Neuronal stem cell (in vitro differentiated cells): ENCODE measurements around the gene MEG3.

ENCODE experiments used
- DNase-seq: peaks from one replicate; pipeline ENCODE4 v3.0.0-alpha.2; 2013; ENCODE audit warnings: low spot score
- H2AFZ ChIP-seq: one replicate; pipeline ENCODE4 v1.6.1; 2013; ENCODE audit warnings: mild to moderate bottlenecking, low read length, inconsistent platforms
- H2AK5ac ChIP-seq: 2 replicates; pipeline ENCODE4 v1.6.1; 2013; ENCODE audit warnings: low read depth, mild to moderate bottlenecking, inconsistent platforms, low read length, moderate library complexity, mixed read lengths
- H2BK120ac ChIP-seq: 2 replicates; pipeline ENCODE4 v1.6.1; 2013; ENCODE audit warnings: low read depth, mild to moderate bottlenecking, inconsistent platforms, low read length, moderate library complexity, mixed read lengths
- H2BK12ac ChIP-seq: one replicate; pipeline ENCODE4 v1.6.1; 2013; ENCODE audit warnings: low read length, inconsistent platforms
- H2BK15ac ChIP-seq: 2 replicates; pipeline ENCODE4 v1.6.1; 2013; ENCODE audit warnings: mild to moderate bottlenecking, low read length, inconsistent platforms, mixed read lengths
- H2BK5ac ChIP-seq: one replicate; pipeline ENCODE4 v1.6.1; 2013; ENCODE audit warnings: inconsistent platforms, mild to moderate bottlenecking, low read length, moderate library complexity
- H3K14ac ChIP-seq: one replicate; pipeline ENCODE4 v1.6.1; 2013; ENCODE audit warnings: low read length, inconsistent platforms
- H3K18ac ChIP-seq: 2 replicates; pipeline ENCODE4 v1.6.1; 2013; ENCODE audit warnings: low read length, inconsistent platforms
- H3K23ac ChIP-seq: 2 replicates; pipeline ENCODE4 v1.6.1; 2013; ENCODE audit warnings: low read depth, mild to moderate bottlenecking, mixed read lengths, low read length, inconsistent platforms; ENCODE audit not compliant: poor library complexity
- H3K27ac ChIP-seq: replicated peaks from 3 replicates; pipeline ENCODE4 v1.5.1; 2013; ENCODE audit warnings: low read length, inconsistent platforms
- H3K27me3 ChIP-seq, 3 experiments: 2 replicates each; pipeline ENCODE4 v1.6.1; 2013; ENCODE audit warnings: low read length in 3 of 3, mild to moderate bottlenecking in 2 of 3, inconsistent platforms in 1 of 3, low read depth in 1 of 3, mixed read lengths in 1 of 3, moderate library complexity in 1 of 3; ENCODE audit not compliant: control insufficient read depth in 3 of 3, insufficient read depth in 3 of 3
- H3K36me3 ChIP-seq, 2 donors: replicated peaks in 1 of 2; 2 replicates each; pipeline ENCODE4 v1.6.1; 2013; ENCODE audit warnings: low read length in 2 of 2; ENCODE audit not compliant: control insufficient read depth in 2 of 2, insufficient read depth in 2 of 2
- H3K4ac ChIP-seq: 2 replicates; pipeline ENCODE4 v1.6.1; 2013; ENCODE audit warnings: inconsistent platforms, mild to moderate bottlenecking, low read length, moderate library complexity
- H3K4me1 ChIP-seq, 2 donors: 1 replicate in 1 of 2; 2 replicates in 1 of 2; pipeline ENCODE4 v1.6.1; 2013; ENCODE audit warnings: low read length in 2 of 2, low read depth in 1 of 2; ENCODE audit not compliant: control insufficient read depth in 2 of 2, insufficient read depth in 1 of 2
- H3K4me2 ChIP-seq: one replicate; pipeline ENCODE4 v1.6.1; 2013; ENCODE audit warnings: mild to moderate bottlenecking, low read length, inconsistent platforms; ENCODE audit not compliant: insufficient read depth, poor library complexity, severe bottlenecking
- H3K4me3 ChIP-seq, 2 donors: 2 replicates each; pipeline ENCODE4 v1.5.1; 2013; ENCODE audit warnings: low read length in 2 of 2, mild to moderate bottlenecking in 2 of 2, inconsistent platforms in 1 of 2, moderate library complexity in 1 of 2
- H3K79me1 ChIP-seq: one replicate; pipeline ENCODE4 v1.6.1; 2013; ENCODE audit warnings: low read depth, mild to moderate bottlenecking, inconsistent platforms, low read length, moderate library complexity
- H3K9ac ChIP-seq: one replicate; pipeline ENCODE4 v1.6.1; 2013; ENCODE audit warnings: mild to moderate bottlenecking, low read depth, low read length, inconsistent platforms; ENCODE audit not compliant: poor library complexity
- H3K9me3 ChIP-seq, 2 donors: replicated peaks in 1 of 2; 2 replicates each; pipeline versions ENCODE3 to v1.6.1; 2013; ENCODE audit warnings: low read length in 2 of 2, mild to moderate bottlenecking in 2 of 2, inconsistent platforms in 1 of 2, low read depth in 1 of 2, mixed read lengths in 1 of 2, moderate library complexity in 1 of 2; ENCODE audit not compliant: control insufficient read depth in 2 of 2, insufficient read depth in 1 of 2
- H4K8ac ChIP-seq: one replicate; pipeline ENCODE4 v1.6.1; 2013; ENCODE audit warnings: low read depth, mild to moderate bottlenecking, inconsistent platforms, low read length, moderate library complexity
- H4K91ac ChIP-seq: one replicate; pipeline ENCODE4 v1.6.1; 2013; ENCODE audit warnings: low read length, low read depth, mild to moderate bottlenecking, inconsistent platforms; ENCODE audit not compliant: poor library complexity
- WGBS, 2 donors: extraction: QIAGEN DNeasy Blood & Tissue Kit; methylation state at CpG; one replicate each; pipeline ENCODE4 v1.1.7; 2013; ENCODE audit warnings: missing lambda C conversion rate in 2 of 2, mixed read lengths in 1 of 2; ENCODE audit not compliant: insufficient read length in 2 of 2, insufficient replicate concordance in 1 of 2; ENCODE audit errors: extremely low coverage in 2 of 2; 5-methylcytosine and 5-hydroxymethylcytosine counted together

The MEG3 gene

GRCh38 chr14:100835548-100836310 lies 9.8 kb downstream of the MEG3 start:
- H2AK5ac ChIP-seq = peak overlapping the region; percentile 98
- H3K36me3 ChIP-seq = no peaks in the 10 kb centered on the region
- no peak overlapping the region for H2AFZ ChIP-seq
- WGBS, 2 donors = no CpG with 5 or more reads among the region's 24 CpGs
- peak overlapping the region; percentile 93 for H3K4ac ChIP-seq
- no peaks in the 10 kb centered on the region for H3K27me3 ChIP-seq
- peak overlapping the region; percentile 98 for H3K18ac ChIP-seq
- no peak for DNase-seq
- peak overlapping the region; percentile 21 for H3K23ac ChIP-seq
- peak overlapping the region; percentile 97 for H2BK15ac ChIP-seq
- H3K9me3 ChIP-seq = peaks cover 0 to 4% of the 10 kb centered on the region in 2 donors
- H3K4me3 ChIP-seq = no peak overlapping the region
- H4K91ac ChIP-seq = peak overlapping the region; percentile 99
- no peak overlapping the region for H3K9ac ChIP-seq
- H3K14ac ChIP-seq = peak overlapping the region; percentile 49
- H4K8ac ChIP-seq = peak overlapping the region; percentile 70
- H3K79me1 ChIP-seq = peaks cover 3% of the 10 kb centered on the region
- peak overlapping the region; percentile 100 for H2BK5ac ChIP-seq
- peak overlapping the region; percentile 100 for H2BK120ac ChIP-seq
- peak overlapping the region; percentile 100 for H2BK12ac ChIP-seq
- peaks cover 53 to 54% of the 10 kb centered on the region in 2 donors for H3K4me1 ChIP-seq
- no peak overlapping the region for H3K4me2 ChIP-seq
- peak overlapping the region; percentile 13 for H3K27ac ChIP-seq

- H3K9ac ChIP-seq = no peak overlapping the region
- H4K8ac ChIP-seq = no peak overlapping the region
- H3K4ac ChIP-seq = peak overlapping the region; percentile 80
- H2AFZ ChIP-seq = no peak overlapping the region
- no peak overlapping the region for H3K4me3 ChIP-seq
- peak overlapping the region; percentile 100 for H2BK120ac ChIP-seq
- peak overlapping the region; percentile 97 for H2BK15ac ChIP-seq
- no peak overlapping the region for H3K27ac ChIP-seq
- peak overlapping the region; percentile 98 for H2AK5ac ChIP-seq
- H4K91ac ChIP-seq = peak overlapping the region; percentile 90
- H3K18ac ChIP-seq = peak overlapping the region; percentile 97
- peak overlapping the region; percentile 26 for H3K14ac ChIP-seq
- no CpG with 5 or more reads among the region's 12 CpGs for WGBS, 2 donors
- H3K79me1 ChIP-seq = peaks cover 3% of the 10 kb centered on the region
- H2BK12ac ChIP-seq = no peak overlapping the region
- no peaks in the 10 kb centered on the region for H3K27me3 ChIP-seq
- peaks cover 0 to 4% of the 10 kb centered on the region in 2 donors for H3K9me3 ChIP-seq
- no peak overlapping the region for H3K23ac ChIP-seq
- peak overlapping the region; percentile 100 for H2BK5ac ChIP-seq
- no peak overlapping the region for H3K4me2 ChIP-seq
- H3K36me3 ChIP-seq = no peaks in the 10 kb centered on the region
- DNase-seq = no peak
- peaks cover 51 to 55% of the 10 kb centered on the region in 2 donors for H3K4me1 ChIP-seq
Measured at GRCh38 chr14:100836311-100836805, 10.4 kb downstream of the MEG3 start.

- Histone ChIP-seq H3K14ac (peak overlapping the region; percentile 95), H3K79me1 (peaks cover 3% of the 10 kb centered on the region), H2BK12ac (peak overlapping the region; percentile 100), H3K9ac (peak overlapping the region; percentile 87), H3K4me1 (peaks cover 52 to 58% of the 10 kb centered on the region in 2 donors), H3K27me3 (no peaks in the 10 kb centered on the region), H3K4me3 (no peak overlapping the region), H3K4me2 (no peak overlapping the region), H3K18ac (peak overlapping the region; percentile 99), H2AFZ (peak overlapping the region; percentile 57), H4K91ac (peak overlapping the region; percentile 98), H3K9me3 (peaks cover 0 to 3% of the 10 kb centered on the region in 2 donors), H2BK15ac (peak overlapping the region; percentile 56), H2AK5ac (peak overlapping the region; percentile 99), H3K27ac (peak overlapping the region; percentile 100), H2BK120ac (peak overlapping the region; percentile 99), H4K8ac (no peak overlapping the region), H3K23ac (peak overlapping the region; percentile 87), H3K4ac (peak overlapping the region; percentile 100), H2BK5ac (peak overlapping the region; percentile 100), H3K36me3 (no peaks in the 10 kb centered on the region)
- no CpG with 5 or more reads among the region's 26 CpGs for WGBS, 2 donors
- DNase-seq = no peak
Measured at GRCh38 chr14:100836941-100837804, 11.3 kb downstream of the MEG3 start.
